HEK293 (cell line): ENCODE measurements around the gene ITSN1.

Experiments
- CTCF ChIA-PET: fragments of 350-600 bp; formaldehyde crosslinking; extraction: SDS; loops from one replicate; lab custom pipeline; 2021; ENCODE audit warnings: antibody characterized with exemption; lab: Yijun Ruan, JAX
- POLR2A ChIA-PET: fragments of 300-600 bp; formaldehyde crosslinking; extraction: SDS; loops from one replicate; lab custom pipeline; 2020; ENCODE audit warnings: antibody characterized with exemption, inconsistent platforms; lab: Yijun Ruan, JAX
- H3K27ac ChIP-seq: fragments of 200-500 bp; sonication (Bioruptor generic); 2 replicates; pipeline ENCODE4 v1.5.1; 2014; ENCODE audit warnings: low read depth, low read length, control low read depth, inconsistent platforms; ENCODE audit errors: extremely low read depth
- H3K36me3 ChIP-seq, 2 experiments: fragments of 200-500 bp in 1 of 2; sonication (Bioruptor generic) in 1 of 2; 1 replicate in 1 of 2; 2 replicates in 1 of 2; pipeline ENCODE4 v1.5.1; 2014 to 2017; ENCODE audit warnings: inconsistent platforms in 2 of 2, low read length in 2 of 2; ENCODE audit not compliant: control insufficient read depth in 2 of 2, insufficient read depth in 1 of 2
- H3K4me1 ChIP-seq: fragments of 200-500 bp; sonication (Bioruptor generic); 2 replicates; pipeline ENCODE4 v1.5.1; 2014; ENCODE audit warnings: mild to moderate bottlenecking, low read length, inconsistent platforms; ENCODE audit not compliant: control insufficient read depth, insufficient read depth
- H3K4me3 ChIP-seq: 2 replicates; pipeline ENCODE4 v1.5.1; 2011; ENCODE audit warnings: low read depth, mild to moderate bottlenecking, control low read depth, low read length, moderate library complexity
- H3K9me3 ChIP-seq: fragments of 200-500 bp; sonication (Bioruptor generic); 2 replicates; pipeline ENCODE4 v1.5.1; 2014; ENCODE audit warnings: low read depth, low read length, inconsistent platforms; ENCODE audit not compliant: control insufficient read depth, insufficient read depth
- ZBTB11 ChIP-seq: fragments of 450-650 bp; formaldehyde crosslinking; conservative IDR thresholded peaks from 2 replicates; pipeline ENCODE4 v1.5.1; 2016; ENCODE audit warnings: low read depth, missing biosample characterization, missing genetic modification characterization
- ZBTB8A ChIP-seq: fragments of 450-650 bp; formaldehyde crosslinking; IDR thresholded peaks from 2 replicates; pipeline ENCODE4 v1.5.1; 2016; ENCODE audit warnings: missing biosample characterization, missing genetic modification characterization
- ZFP41 ChIP-seq: fragments of 450-650 bp; formaldehyde crosslinking; IDR thresholded peaks from 2 replicates; pipeline ENCODE4 v1.5.1; 2016; ENCODE audit warnings: missing biosample characterization, missing genetic modification characterization, borderline replicate concordance
- ZNF138 ChIP-seq: fragments of 450-650 bp; formaldehyde crosslinking; IDR thresholded peaks from 2 replicates; pipeline ENCODE4 v1.5.1; 2016; ENCODE audit warnings: missing biosample characterization, missing genetic modification characterization, borderline replicate concordance
- ZNF157 ChIP-seq: fragments of 450-650 bp; formaldehyde crosslinking; IDR thresholded peaks from 2 replicates; pipeline ENCODE4 v1.5.1; 2016; ENCODE audit warnings: missing biosample characterization, missing genetic modification characterization
- ZNF174 ChIP-seq: fragments of 450-650 bp; formaldehyde crosslinking; IDR thresholded peaks from 2 replicates; pipeline ENCODE4 v1.5.0; 2017; ENCODE audit warnings: missing biosample characterization, mild to moderate bottlenecking, missing genetic modification characterization
- ZNF274 ChIP-seq, 2 experiments: fragments of 200-500 bp in 1 of 2; fragments of 450-650 bp in 1 of 2; sonication (Bioruptor generic) in 1 of 2; formaldehyde crosslinking in 1 of 2; IDR thresholded peaks; 2 replicates each; pipeline versions ENCODE4 v1.5.1 to v1.6.1; 2014 to 2016; ENCODE audit warnings: borderline replicate concordance in 1 of 2, inconsistent platforms in 1 of 2, low read length in 1 of 2, missing biosample characterization in 1 of 2, missing genetic modification characterization in 1 of 2
- ZNF449 ChIP-seq: fragments of 450-650 bp; formaldehyde crosslinking; IDR thresholded peaks from 2 replicates; pipeline ENCODE4 v1.5.1; 2017; ENCODE audit warnings: missing biosample characterization, mild to moderate bottlenecking, missing genetic modification characterization, moderate library complexity
- ZNF473 ChIP-seq: fragments of 450-650 bp; formaldehyde crosslinking; IDR thresholded peaks from 2 replicates; pipeline ENCODE4 v1.5.1; 2017; ENCODE audit warnings: missing biosample characterization, missing genetic modification characterization
- ZNF645 ChIP-seq: fragments of 450-650 bp; formaldehyde crosslinking; IDR thresholded peaks from 2 replicates; pipeline ENCODE4; 2016; ENCODE audit warnings: missing biosample characterization, missing genetic modification characterization
- ZNF660 ChIP-seq: fragments of 450-650 bp; IDR thresholded peaks from 2 replicates; pipeline ENCODE4 v1.5.1; 2018; ENCODE audit warnings: missing biosample characterization, mild to moderate bottlenecking, missing genetic modification characterization
- ZNF76 ChIP-seq: fragments of 450-650 bp; formaldehyde crosslinking; IDR thresholded peaks from 2 replicates; pipeline ENCODE4; 2016; ENCODE audit warnings: low read depth, missing biosample characterization, missing genetic modification characterization, borderline replicate concordance
- ZNF785 ChIP-seq: fragments of 450-650 bp; formaldehyde crosslinking; IDR thresholded peaks from 2 replicates; pipeline ENCODE4 v1.5.1; 2016; ENCODE audit warnings: missing biosample characterization, missing genetic modification characterization
- ZNF843 ChIP-seq: fragments of 450-650 bp; formaldehyde crosslinking; IDR thresholded peaks from 2 replicates; pipeline ENCODE4 v1.5.1; 2016; ENCODE audit warnings: missing biosample characterization, missing genetic modification characterization

Gene ITSN1

GRCh38 chr21:33781121-33781520 lies 138.8 kb downstream of the ITSN1 start:
- H3K27ac ChIP-seq, result no peak overlapping the region
- ChIA-PET POLR2A (interaction anchor here (0.6 kb wide), 2 partner anchors 8 to 15 kb away, joined by 3 to 5 read pairs; no protein-coding TSS in a partner anchor), CTCF (interaction anchor here (0.5 to 1.4 kb wide), 4 partner anchors 9 to 185 kb away, joined by 3 to 5 read pairs (median 4); no protein-coding TSS in a partner anchor)
- peaks cover 3% of the 10 kb centered on the region; the same call in 1 of the 2 replicates for H3K9me3 ChIP-seq
- H3K4me1 ChIP-seq, result no peaks in the 10 kb centered on the region
- peaks cover 12 to 25% of the 10 kb centered on the region in 2 experiments for H3K36me3 ChIP-seq
- TF ChIP-seq ZNF138, result no peak
- no peak for TF ChIP-seq ZNF843 (tag by site-specific recombination)
- TF ChIP-seq ZNF449 (tag by site-specific recombination), result no peak
- TF ChIP-seq ZFP41 (tag by site-specific recombination), result no peak
- TF ChIP-seq ZNF645 (tag by site-specific recombination), result no peak
- no peak for TF ChIP-seq ZNF660
- TF ChIP-seq ZNF785, result no peak
- TF ChIP-seq ZNF157 (tag by site-specific recombination), result no peak
- no peak overlapping the region for H3K4me3 ChIP-seq

GRCh38 chr21:33783187-33783979 lies 141.1 kb downstream of the ITSN1 start:
- POLR2A ChIA-PET, result no interaction called here
- no peak overlapping the region for H3K27ac ChIP-seq
- H3K36me3 ChIP-seq, result peaks cover 15 to 18% of the 10 kb centered on the region in 2 experiments
- CTCF ChIA-PET, result interaction anchor here (0.7 kb wide), 1 partner anchor 783 kb away, joined by 6 read pairs; no protein-coding TSS in a partner anchor
- H3K4me1 ChIP-seq, result no peaks in the 10 kb centered on the region
- H3K4me3 ChIP-seq, result no peak overlapping the region
- H3K9me3 ChIP-seq, result no peaks in the 10 kb centered on the region
- TF ChIP-seq ZNF174 (tag by site-specific recombination) (no peak), ZBTB8A (tag by site-specific recombination) (no peak), ZNF274 (IDR thresholded peaks at IDR 0.05; ENCODE audit: low read length) (no peak), ZNF274 (tag by site-specific recombination; IDR thresholded peaks at IDR 0.05; ENCODE audit: borderline replicate concordance) (no peak), ZBTB11 (tag by site-specific recombination) (no peak), ZNF76 (tag by site-specific recombination) (no peak), ZNF473 (no peak)
- TF ChIP-seq, all 188 proteins: peak for 0
